K562 (cell line): ENCODE measurements around the gene ADAMTS2.

ENCODE experiments used
- CBFB ChIP-seq: sonication (generic); formaldehyde crosslinking; IDR thresholded peaks from 2 replicates; pipeline ENCODE4 v1.4.0; 2020; ENCODE audit warnings: mild to moderate bottlenecking, missing genetic modification reagents
- CC2D1A ChIP-seq: fragments of 450-650 bp; IDR thresholded peaks from 2 replicates; pipeline ENCODE4 v1.6.1; 2017; ENCODE audit warnings: mild to moderate bottlenecking
- CEBPB ChIP-seq: fragments of 450-650 bp; IDR thresholded peaks from 2 replicates; pipeline ENCODE4 v1.6.1; 2016; ENCODE audit warnings: missing genetic modification characterization, missing compliant biosample characterization
- CTCF ChIP-seq, 3 experiments: IDR thresholded peaks in 2 of 3; conservative IDR thresholded peaks in 1 of 3; 2 replicates each; pipeline ENCODE4 v1.5.1; 2011 to 2012; ENCODE audit warnings: low read length in 3 of 3, mild to moderate bottlenecking in 3 of 3, control low read depth in 2 of 3, improper control_type of control experiment in 1 of 3, inconsistent platforms in 1 of 3, low read depth in 1 of 3, mixed read lengths in 1 of 3, moderate library complexity in 1 of 3; ENCODE audit not compliant: insufficient read depth in 2 of 3
- ETV1 ChIP-seq: fragments of 450-650 bp; conservative IDR thresholded peaks from 2 replicates; pipeline ENCODE4 v1.6.1; 2016; ENCODE audit warnings: missing genetic modification characterization, control low read depth, low read depth, missing compliant biosample characterization
- KDM5B ChIP-seq: fragments of 200-600 bp; sonication (generic); IDR thresholded peaks from 2 replicates; pipeline ENCODE4 v1.6.1; 2012; ENCODE audit warnings: low read depth, mild to moderate bottlenecking, moderate library complexity, low read length, control low read depth, inconsistent platforms; ENCODE audit not compliant: insufficient replicate concordance
- SETDB1 ChIP-seq: IDR thresholded peaks from one replicate; pipeline ENCODE4 v1.6.1; 2012; ENCODE audit warnings: low read length, control low read depth, inconsistent platforms
- SMARCA5 ChIP-seq: fragments of 450-650 bp; IDR thresholded peaks from 2 replicates; pipeline ENCODE4 v1.6.1; 2016

GRCh38 chr5:179223961-179224360, 121.3 kb downstream of the ADAMTS2 start:
- no peak for TF ChIP-seq CTCF (IDR thresholded peaks at IDR 0.05 in 2 of 3, conservative IDR thresholded peaks at IDR 0.05 in 1 of 3; ENCODE audit: insufficient read depth in 2 of 3, low read depth in 1 of 3, low read length in 3 of 3)
- no peak for TF ChIP-seq CEBPB (tag)
- no peak for TF ChIP-seq KDM5B
- no peak for TF ChIP-seq CC2D1A
- TF ChIP-seq SMARCA5, result no peak
- no peak for TF ChIP-seq ETV1 (tag)
- no peak for TF ChIP-seq CBFB (CRISPR knock-in tag)
- TF ChIP-seq SETDB1, result no peak
